ENCODE results near the gene KIF3B. TPM values are rescaled to one million over a fixed set of nuclear protein-coding genes. Genes with fewer than 3 reads are reported as not detected.
A peak's percentile ranks its signal among the peaks of the same experiment; 100 is the strongest.
"Not testable (repeated sequence)": the region's sequence is repeated elsewhere in the genome, so short reads cannot be mapped to it uniquely, and the experiment has no call there.

KIF3B gene
- total RNA-seq, 2 donors from 2014 or later, result 20.7 to 30.7 TPM

GRCh38 chr20:32337937-32338661, 60.6 kb downstream of the KIF3B start:
- Histone ChIP-seq H3K4me3 (no peak overlapping the region), H3K4me1 (ENCODE audit: control insufficient read depth in 1 of 2, low read depth in 2 of 2) (peaks cover 0 to 11% of the 10 kb centered on the region in 2 donors), H3K27ac (no peak overlapping the region), H3K27me3 (replicated peaks; ENCODE audit: insufficient read depth) (no peaks in the 10 kb centered on the region), H3K9me3 (no peaks in the 10 kb centered on the region), H3K36me3 (no peaks in the 10 kb centered on the region)
- TF ChIP-seq CTCF (IDR thresholded peaks at IDR 0.05), result no peak
- DNase-seq (ENCODE audit: low spot score) (no peak), ATAC-seq (ENCODE audit: insufficient number of reproducible peaks, low FRiP score, low read depth) (no peak)

- ATAC-seq (ENCODE audit: insufficient number of reproducible peaks, low FRiP score, low read depth) (no peak), DNase-seq (ENCODE audit: low spot score) (no peak)
- Histone ChIP-seq H3K36me3 (no peaks in the 10 kb centered on the region), H3K4me1 (ENCODE audit: control insufficient read depth in 1 of 2, low read depth in 2 of 2) (peaks cover 0 to 11% of the 10 kb centered on the region in 2 donors), H3K27ac (peak overlapping the region in 1 of 2 donors; percentile 15), H3K27me3 (replicated peaks; ENCODE audit: insufficient read depth) (no peaks in the 10 kb centered on the region), H3K4me3 (no peak overlapping the region), H3K9me3 (no peaks in the 10 kb centered on the region)
- no peak for TF ChIP-seq CTCF (IDR thresholded peaks at IDR 0.05)
These were observed 61.2 kb downstream of the KIF3B start for GRCh38 chr20:32338665-32339064.

GRCh38 chr20:32339116-32339515, 61.7 kb downstream of the KIF3B start:
- H3K27ac ChIP-seq, result peak overlapping the region in 1 of 2 donors; percentile 15
- TF ChIP-seq CTCF (IDR thresholded peaks at IDR 0.05), result no peak
- H3K4me1 ChIP-seq (ENCODE audit: control insufficient read depth in 1 of 2, low read depth in 2 of 2), result peaks cover 0 to 11% of the 10 kb centered on the region in 2 donors
- H3K4me3 ChIP-seq, result no peak overlapping the region
- ATAC-seq (ENCODE audit: insufficient number of reproducible peaks, low FRiP score, low read depth), result no peak
- DNase-seq (ENCODE audit: low spot score), result no peak
- H3K9me3 ChIP-seq, result no peaks in the 10 kb centered on the region
- no peaks in the 10 kb centered on the region for H3K27me3 ChIP-seq (replicated peaks; ENCODE audit: insufficient read depth)
- no peaks in the 10 kb centered on the region for H3K36me3 ChIP-seq

GRCh38 chr20:32341053-32341452, 63.6 kb downstream of the KIF3B start:
- not testable (repeated sequence) for H3K27me3 ChIP-seq (replicated peaks; ENCODE audit: insufficient read depth); DNase-seq (ENCODE audit: low spot score); ATAC-seq (ENCODE audit: insufficient number of reproducible peaks, low FRiP score, low read depth); H3K36me3 ChIP-seq; H3K9me3 ChIP-seq; H3K4me3 ChIP-seq; H3K27ac ChIP-seq
- H3K4me1 ChIP-seq (ENCODE audit: control insufficient read depth in 1 of 2, low read depth in 2 of 2), result peaks cover 0 to 11% of the 10 kb centered on the region in 2 donors

- H3K9me3 ChIP-seq, result no peaks in the 10 kb centered on the region
- H3K27ac ChIP-seq, result no peak overlapping the region
These were observed 66.0 kb downstream of the KIF3B start for GRCh38 chr20:32343439-32343838.

More at GRCh38 chr20:32343439-32343838, 66.0 kb downstream of the KIF3B start:
- ATAC-seq (ENCODE audit: insufficient number of reproducible peaks, low FRiP score, low read depth) (no peak), DNase-seq (ENCODE audit: low spot score) (no peak)
- no peak overlapping the region for H3K4me3 ChIP-seq
- no peaks in the 10 kb centered on the region for H3K27me3 ChIP-seq (replicated peaks; ENCODE audit: insufficient read depth)
- peaks cover 0 to 11% of the 10 kb centered on the region in 2 donors for H3K4me1 ChIP-seq (ENCODE audit: control insufficient read depth in 1 of 2, low read depth in 2 of 2)
- H3K36me3 ChIP-seq, result no peaks in the 10 kb centered on the region
- TF ChIP-seq CTCF (IDR thresholded peaks at IDR 0.05), result no peak

Data from thoracic aorta (tissue), 2 donors.